Daoy (cell line): ENCODE measurements around the gene VPS35. TPM values are rescaled to one million over a fixed set of nuclear protein-coding genes. Genes with fewer than 3 reads are reported as not detected.
"Not testable (repeated sequence)": the region's sequence is repeated elsewhere in the genome, so short reads cannot be mapped to it uniquely, and the experiment has no call there.

ENCODE experiments used
- DNase-seq: peaks from one replicate; pipeline ENCODE4 v3.0.0-alpha.2; 2015; ENCODE audit warnings: low read depth
- total RNA-seq: library from RNA; depleted of rRNA; stranded (reverse); fragments of >200 nt; shearing (Covaris generic); gene quantifications from 2 replicates; pipeline ENCODE4 v1.2.3, GENCODE V29; 2014

The VPS35 gene
- total RNA-seq, 1 experiment from 2014 or later = 95.3 TPM

DNA sequence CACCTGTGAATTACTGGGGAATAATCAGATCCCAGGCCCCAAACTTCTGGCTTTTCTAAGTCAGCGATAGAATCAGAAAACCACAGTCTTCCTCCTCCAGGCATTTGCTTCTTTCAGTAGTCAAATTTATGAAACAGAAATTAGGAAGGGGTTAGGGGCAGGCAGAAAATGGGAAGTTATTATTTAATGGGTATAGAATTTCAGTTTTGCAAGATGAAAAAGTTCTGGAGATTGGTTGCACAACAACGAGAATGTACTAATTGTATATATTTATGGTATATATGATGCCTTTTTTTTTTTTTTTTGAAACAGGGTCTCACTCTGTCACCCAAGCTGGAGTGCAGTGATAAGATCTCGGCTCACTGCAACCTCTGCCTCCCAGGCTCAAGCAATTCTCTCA, 23.9 kb upstream of the VPS35 start:
- DNase-seq = no peak

DNA sequence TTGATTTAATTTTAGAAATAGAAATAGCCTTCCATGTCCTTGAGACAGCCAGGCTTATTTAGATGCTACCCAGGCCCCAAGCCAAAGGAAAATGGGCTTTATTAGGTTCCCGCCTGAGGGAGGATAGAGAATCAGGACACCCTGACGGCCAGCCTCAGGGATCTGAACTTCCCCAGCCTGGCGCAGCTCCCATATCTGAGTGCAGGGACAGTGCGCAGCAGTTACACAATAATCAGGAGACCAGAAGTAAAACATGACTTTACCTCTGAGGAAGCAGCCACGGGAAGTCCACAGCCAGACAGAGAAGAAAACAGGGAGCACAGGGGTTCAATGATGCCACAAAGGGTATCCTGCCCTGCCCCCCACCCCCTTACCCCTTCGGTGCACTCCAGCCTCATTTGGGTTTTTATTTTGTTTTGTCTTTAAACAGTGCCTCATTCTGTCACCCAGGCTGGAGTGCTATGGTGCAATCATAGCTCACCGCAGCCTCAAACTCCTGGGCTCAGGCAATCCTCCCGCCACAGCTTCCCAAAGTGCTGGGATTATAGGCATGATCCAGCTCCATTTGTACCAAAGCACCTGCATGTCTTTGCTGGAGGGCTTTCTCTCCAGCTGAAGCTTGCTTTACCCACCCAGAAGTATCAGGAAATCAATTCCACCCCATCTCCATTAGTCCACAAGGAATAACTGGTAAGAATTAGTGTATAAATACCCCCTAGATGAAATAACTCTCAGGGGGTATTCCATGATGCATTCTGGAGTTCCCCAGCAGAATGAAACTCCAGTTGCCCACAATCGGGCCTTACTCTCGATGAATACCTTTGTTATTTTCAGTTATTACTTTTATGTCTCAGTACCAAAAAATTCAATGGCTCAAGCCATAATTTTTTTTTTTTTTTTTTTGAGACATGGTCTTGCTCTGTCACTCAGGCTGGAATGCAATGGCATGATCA, 22.4 kb upstream of the VPS35 start:
- DNase-seq = no peak

DNA sequence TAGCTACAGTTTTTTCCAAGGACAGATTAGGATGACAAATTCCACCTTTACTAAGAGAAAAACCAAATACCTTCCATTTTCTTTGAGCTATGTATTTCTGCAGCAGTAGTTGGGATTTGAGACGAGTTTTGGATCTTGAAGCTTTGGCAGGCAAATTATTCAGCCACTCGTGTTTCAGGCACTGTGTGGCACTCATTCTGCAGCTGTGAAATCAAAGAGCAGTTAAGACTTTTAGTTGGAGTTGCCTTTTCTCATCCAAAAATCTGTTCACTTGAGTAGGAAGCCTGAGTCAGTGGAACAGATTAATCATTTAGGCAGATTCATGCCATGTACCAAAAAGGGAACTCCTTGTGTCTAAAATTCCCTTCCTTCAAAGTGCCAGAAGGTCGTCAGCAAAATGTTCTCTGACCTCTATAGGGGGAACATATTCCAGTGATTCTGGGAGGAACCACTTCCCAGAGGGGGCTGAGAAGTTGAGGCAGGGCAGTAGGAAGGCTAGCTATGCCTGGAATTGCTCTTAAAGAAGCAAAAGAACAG, 20.6 kb upstream of the VPS35 start:
- no peak for DNase-seq

DNA sequence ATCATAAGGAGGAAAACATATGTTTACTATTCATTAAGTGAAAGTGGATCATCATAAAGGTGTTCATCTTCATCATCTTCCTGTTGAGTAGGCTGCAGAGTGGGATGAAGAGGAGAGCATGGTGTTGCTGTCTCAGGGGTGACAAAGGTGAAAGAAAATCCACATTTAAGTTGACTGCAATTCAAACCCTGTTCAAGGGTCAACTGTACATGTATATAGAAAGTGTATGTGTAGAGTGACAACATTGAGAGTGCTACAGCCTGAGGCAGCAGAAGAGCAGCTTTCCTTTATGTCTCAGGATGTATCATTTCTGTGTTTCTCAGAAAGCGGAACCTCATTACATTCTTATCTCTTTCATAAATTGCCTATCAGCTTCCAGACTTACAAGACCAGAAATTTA, 17.7 kb upstream of the VPS35 start:
- DNase-seq = no peak

DNA sequence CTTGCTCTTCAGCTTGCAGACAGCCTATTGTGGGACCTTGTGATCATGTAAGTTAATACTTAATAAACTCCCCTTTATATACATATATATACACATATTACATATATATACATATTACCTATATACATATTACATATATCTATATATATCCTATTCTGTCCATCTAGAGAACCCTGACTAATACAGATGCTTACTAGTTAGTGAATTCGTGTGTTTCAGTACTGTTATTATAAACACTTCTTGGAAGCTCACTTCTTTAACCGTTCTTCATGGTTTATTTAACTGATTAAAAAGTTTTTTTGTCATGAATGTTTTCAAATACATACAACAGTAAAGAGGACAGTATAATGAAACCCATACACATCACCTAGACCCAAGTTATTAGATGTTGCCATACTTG, 13.1 kb upstream of the VPS35 start:
- no peak for DNase-seq

DNA sequence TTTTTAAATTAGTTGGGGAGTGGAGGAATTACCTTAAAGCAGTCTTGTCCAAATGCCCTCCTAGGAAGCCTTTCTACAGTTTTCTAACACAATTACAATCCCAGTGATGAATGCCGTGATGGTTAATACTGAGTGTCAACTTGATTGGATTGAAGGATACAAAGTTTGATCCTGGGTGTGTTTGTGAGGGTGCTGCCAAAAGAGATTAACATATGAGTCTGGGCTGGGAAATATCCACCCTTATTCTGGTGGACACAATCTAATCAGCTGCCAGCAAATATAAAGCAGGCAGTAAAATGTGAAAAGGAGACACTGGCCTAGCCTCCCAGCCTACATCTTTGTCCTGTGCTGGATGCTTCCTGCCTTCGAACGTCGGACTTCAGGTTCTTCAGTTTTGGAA, 12.6 kb upstream of the VPS35 start:
- no peak for DNase-seq

DNA sequence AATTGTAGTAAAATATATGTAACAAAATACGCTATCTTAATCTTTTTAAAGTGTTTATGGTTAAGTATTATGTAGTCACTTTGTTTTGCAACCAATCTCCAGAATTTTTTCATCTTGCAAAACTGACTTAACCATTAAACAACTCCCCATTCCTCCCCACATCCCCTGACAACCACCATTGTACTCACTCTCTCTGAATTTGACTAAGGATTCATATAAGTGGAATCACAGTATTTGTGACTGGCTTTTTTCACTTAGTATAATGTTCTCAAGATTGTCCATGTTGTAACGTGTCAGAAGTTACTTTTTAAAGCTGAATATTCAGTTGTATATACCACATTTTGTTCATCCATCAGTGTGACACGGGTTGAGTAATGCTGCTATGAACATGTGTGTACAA, 11.1 kb upstream of the VPS35 start:
- DNase-seq = no peak

DNA sequence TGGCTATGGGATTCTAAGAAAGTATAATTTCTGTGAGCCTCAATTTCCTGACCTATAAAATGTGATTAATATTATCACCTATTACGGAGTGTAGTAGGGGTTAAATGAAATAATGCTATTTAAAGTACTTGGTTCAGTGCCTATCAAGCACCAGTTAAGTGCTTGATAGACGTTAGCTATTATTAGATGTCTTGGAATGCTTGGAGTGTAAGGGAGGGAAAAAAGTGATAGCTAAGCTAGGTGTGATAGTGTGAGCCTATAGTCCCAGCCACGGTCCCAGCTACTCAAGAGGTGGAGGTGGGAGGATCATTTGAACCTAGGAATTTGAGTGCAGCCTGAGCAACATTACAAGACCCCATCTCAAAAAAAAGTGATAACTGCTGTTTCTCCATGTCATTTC, 8.0 kb upstream of the VPS35 start:
- DNase-seq = no peak

DNA sequence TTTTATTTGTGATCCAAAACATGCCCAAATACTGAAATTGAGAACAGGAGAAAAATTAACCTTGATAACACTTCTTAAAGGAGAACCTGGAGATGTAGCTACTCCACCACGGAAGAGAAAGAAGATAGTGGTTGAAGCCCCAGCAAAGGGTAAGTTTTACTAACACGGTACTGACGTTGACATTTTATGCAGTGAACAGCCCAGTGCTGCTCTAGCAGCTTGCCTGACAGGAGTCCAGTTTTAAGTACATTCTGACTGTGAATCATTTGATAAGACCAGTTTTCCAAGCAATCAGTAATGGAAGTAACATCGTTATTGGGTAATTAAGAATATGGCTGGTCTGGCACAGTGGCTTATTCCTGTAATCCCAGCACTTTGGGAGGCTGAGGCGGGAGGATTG, 7.0 kb upstream of the VPS35 start:
- DNase-seq = no peak

DNA sequence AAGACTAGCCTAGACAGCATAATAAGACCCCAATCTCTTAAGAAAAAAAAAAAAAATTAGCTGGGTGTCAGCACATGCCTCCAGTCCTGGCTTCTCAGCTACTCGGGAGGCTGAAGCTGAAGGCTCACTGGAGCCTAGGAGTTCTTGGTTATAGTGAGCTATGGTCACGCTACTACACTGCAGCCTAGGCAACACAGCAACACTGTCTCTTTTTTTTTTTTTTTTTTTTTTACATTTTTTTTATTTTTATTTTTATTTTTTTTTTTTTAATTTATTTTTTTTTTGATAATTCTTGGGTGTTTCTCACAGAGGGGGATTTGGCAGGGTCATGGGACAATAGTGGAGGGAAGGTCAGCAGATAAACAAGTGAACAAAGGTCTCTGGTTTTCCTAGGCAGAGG, 4.6 kb upstream of the VPS35 start:
- DNase-seq = no peak

DNA sequence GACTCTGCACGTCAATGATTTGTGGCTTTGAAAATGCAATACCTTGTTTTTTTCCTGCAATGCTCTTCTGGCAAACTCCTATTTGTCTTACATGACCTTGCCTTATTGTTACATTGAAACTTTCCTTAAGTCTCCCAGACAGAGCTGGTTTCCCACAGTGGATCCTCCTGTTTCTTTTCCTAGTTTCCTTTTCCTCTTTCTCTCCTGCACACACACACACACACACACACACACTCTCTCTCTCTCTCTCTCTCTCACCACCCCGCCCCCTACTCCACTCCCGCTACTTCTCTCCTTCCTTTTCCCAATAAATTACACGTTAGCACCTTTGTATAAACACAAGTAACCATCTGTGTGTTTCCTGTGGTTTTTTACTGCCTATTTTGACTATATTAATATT, 2.7 kb upstream of the VPS35 start:
- no peak for DNase-seq

DNA sequence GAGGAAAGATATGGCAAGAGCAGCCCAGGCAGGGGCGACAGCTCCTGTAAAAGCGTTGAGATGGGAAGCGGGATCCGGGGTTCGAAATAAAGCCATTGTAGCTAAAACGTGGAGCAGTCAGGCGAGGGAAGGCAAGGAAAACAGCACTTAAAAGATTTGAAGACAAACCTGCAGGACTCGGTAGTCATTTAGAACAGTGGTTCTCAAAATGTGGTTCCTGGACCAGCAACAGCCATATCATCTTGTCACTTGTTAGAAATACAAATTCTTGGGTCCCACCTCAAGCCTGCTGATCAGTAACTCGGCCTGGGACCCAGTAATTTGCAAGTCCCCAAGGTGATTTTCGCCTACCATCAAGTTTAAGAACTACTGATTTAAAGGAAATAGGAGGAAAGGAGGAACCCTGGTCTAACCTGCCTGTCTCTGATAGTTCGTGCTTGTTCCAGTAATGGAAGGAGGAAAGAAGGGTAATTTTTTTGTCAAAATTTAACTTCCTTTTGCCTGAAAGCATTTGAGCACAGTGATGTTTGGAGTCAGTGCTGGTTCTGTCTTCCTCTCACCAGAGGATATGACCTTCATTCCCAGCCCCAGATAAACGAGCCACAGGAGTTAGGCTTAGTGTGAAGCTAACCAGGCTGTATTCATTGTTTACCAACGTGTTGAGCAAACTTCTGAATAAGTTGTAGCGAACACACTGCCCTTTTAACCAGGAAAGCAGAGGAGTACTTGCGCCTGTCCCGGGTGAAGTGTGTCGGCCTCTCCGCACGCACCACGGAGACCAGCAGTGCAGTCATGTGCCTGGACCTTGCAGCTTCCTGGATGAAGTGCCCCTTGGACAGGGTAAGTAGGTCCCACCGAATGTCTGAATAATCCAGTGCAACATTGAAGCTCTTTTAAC, 1.6 kb upstream of the VPS35 start:
- no peak for DNase-seq

DNA sequence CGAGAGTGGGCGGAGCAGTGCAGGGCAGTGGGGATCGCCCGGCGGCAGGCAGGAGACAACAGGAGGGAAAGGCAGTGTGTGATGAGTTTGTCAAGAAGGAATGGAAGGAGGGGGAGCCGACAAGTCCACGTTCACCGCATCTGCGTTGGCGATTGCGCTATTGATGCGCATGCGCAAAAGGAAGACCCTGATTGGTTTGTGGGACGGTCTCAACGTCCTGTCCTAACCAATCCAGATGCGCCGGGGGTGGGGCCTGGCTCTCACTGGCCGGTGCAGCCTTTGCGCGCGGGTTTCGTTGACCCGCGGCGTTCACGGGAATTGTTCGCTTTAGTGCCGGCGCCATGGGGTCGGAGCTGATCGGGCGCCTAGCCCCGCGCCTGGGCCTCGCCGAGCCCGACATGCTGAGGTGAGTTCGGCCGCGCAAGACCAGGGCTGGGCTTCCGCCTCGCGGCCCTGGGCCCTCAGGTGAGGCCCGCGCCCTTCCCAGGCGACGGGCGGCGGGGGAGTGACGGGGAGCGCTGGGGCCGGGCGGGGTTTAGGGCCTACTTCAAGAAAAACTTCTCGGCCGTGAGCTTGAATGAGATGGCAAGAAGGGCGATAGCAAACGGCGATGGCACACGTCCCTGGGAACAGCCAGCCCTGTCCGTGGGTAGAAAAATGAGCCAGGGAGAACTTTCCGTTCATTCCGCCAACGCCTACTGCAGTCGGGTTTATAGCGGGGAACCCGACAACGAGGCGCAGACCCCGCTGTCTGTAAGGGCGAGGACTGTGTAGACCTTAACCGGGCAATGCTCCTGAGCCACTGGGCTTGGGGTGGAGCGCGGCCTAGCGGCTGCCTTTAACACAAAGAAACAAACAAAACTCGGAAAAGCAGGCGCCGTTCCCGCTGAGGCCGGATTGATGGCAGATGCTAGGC, 645 bp upstream of the VPS35 start, which contains the start of gene ORC6:
Gene ORC6, plus strand, starts transcription at position 295 of the 916 bp plus-strand sequence. Its CDS starts 47 bp downstream, at position 342.
- peak; percentile 94 for DNase-seq

DNA sequence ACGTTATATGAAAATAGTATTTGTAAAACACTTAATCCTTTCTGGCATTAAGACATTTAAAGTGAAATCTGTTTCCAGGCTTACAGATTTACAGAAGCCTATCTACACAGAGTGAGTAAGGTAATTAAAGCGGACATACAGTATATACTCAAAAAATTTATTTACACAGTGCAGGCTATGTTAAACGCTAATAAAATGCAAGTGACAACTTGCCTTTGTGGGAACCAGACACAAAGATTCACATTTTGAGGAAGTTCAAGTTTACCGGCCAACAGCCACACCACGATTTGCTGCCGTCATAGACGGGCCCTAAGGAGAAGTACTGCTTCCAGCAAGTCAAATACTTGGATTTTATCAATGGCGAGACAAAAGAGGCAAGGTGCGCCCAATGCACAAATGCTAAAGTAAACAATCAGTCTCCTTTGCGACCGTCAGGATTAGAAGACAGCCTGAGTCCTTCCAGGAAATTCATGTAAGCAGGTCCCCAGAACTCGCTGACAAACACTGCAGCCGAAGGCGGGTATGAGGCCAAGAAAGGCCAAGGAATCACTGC, 801 bp downstream of the VPS35 start:
- no peak for DNase-seq

DNA sequence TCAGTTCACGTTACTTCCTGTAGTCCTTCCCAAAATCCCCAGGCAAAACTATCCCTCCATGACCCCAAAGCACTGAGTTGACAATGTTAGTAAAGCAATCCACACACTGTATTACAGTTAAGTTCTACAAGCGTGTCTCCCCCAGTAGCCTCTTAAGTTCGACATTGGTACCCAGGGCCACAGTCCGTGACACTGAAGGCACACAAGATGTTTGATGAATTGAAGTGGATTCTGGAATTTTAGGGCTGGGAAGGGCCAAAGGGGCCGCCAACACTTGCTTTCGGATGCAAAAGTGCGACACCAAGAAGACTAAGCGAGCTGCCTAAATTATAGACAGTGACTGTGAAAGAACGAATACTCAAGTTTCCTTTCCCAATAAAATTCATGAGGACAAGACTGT, 1.5 kb downstream of the VPS35 start:
- no peak for DNase-seq

DNA sequence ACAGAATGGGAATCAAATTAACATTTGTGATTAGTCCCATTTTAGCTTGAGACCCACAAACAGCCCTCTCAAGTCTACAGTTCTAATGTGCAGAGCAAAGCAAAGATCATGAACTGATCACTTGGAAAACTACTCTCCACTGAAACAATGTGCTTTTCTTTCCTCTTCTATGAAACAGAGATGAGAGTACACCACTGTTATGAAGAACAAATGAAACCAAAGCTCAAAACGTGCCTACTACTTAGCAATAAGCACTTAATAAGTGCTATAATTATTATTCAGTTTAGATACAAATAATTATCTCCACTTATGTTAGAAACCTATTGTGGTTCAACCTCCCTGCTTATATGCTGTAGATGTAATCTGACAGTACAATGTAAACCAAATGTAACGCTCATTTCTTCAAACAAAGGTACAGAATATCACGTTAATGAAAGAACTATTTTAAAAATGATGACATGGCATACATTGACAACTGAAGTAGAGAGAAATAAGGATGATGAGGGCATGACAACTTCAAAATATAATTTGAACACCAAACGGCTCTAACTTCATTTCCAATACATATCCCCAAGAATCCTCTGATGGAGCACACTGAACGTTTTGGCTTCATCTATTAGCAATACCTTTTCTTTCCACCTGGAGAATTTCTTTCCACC, 2.0 kb downstream of the VPS35 start:
- no peak for DNase-seq

DNA sequence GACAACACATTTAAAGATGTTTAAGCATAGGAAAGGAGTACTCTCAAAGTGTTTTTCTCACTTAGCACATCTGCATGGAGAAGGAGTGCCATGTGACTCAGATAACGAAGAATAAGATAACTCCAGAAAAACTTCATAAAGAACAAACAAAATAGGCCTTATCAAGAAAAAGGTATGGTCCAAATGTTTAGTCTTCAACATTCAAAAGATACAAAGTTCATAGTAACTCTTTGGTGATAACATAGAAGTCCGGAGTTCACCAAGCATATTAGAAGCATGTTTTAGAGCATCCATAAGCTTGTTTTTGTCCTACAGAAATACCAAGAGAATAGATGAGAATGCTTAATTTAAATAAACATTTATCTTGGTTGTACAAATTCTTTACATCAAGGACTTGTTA, 7.1 kb downstream of the VPS35 start:
- DNase-seq = not testable (repeated sequence)

DNA sequence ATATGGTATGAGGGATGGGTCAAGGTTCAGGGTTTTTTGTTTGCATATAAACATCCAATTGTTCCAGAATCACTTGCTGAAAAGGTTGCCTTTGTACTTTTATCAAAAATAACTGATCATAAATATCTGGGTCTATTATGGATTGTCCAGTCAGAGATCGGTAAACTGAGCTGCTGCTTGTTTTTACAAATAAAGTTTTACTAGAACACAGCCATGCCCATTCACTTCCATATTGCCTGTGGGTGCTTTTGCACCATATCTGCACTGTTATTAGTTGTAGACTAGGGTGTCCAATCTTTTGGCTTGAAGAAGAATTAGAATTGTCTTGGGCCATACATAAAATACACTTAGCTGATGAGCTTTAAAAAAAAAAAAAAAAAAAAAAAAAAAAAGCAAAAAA, 11.0 kb downstream of the VPS35 start:
- DNase-seq = not testable (repeated sequence)

DNA sequence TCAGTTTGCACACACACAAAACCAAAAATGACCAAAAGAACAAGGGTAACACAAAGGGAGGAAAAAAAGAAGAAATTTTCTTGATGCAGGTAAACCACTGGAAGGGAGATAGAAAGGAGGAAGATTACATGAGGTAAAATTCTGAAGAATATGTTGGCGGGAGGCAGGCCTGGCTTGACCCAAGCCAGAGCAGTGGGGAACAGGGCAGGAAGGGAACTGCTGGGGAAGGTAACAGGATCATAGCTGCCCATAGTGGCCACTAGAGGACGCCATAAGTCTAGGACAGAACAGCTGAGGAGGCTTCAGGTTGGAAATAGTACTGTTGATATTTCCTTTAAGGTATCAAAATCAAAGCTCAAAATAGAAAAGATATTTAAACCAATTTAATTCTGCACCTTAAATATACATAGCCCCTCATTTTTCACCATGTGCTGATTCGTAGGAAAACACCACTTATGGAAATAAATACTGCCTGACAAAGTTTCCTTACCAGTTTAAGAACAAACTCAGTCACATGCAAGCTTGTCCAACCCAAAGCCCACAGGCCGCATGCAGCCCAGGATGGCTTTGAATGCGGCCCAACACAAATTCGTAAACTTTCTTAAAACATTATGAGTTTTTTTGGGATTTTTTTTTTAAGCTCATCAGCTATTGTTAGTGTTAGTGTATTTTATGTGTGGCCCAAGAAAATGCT, 15.5 kb downstream of the VPS35 start:
- peak; percentile 45 for DNase-seq

DNA sequence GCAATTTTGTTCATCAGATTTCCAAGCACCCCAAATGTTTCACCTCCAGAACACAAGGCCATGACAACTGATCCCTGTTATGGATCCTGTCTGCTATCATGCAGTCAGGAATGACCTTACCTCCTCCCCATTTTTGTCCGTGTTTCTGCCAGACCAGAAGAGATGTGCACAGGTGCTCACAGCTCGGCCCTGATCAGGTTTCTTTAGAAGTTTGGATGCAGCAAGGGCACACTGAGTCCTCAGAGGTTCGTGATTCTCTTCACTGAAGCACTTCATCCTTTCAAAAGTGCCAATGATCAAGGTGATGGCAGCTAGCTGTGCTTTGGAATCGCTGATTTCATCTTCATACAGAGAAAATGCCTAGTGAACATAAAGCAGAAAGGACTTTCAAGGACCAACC, 26.9 kb downstream of the VPS35 start:
- no peak for DNase-seq
